ENCODE results near the gene TMEM107.

TMEM107 gene

GRCh38 chr17:8137645-8138373 is 38.4 kb downstream of the TMEM107 start:
- H3K9me3 Mint-ChIP-seq: no peaks in the 10 kb centered on the region
- peaks cover 21% of the 10 kb centered on the region for H3K36me3 Mint-ChIP-seq (ENCODE audit: insufficient read depth)
- no peak for DNase-seq

DNA sequence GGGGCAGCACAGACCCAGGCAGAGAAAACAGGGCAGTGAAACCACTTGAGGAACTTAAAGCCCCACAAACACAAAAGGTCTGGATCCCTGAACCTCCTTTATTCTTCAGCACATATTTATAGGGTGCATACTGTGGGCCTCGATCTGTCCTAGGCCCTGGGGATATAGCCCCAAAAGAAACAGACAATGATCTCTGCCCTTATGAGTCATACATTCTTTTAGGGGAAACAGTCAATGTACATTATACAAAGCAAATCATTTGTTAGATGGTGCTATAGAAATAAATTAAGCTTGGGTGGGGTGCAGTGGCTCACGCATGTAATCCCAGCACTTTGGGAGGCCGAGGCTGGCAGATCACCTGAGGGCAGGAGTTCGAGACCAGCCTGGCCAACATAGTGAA is 42.2 kb downstream of the TMEM107 start:
- no peak overlapping the region for H3K4me3 Mint-ChIP-seq
- no peak for ATAC-seq (replicated peaks)
- peaks cover 29% of the 10 kb centered on the region for H3K36me3 Mint-ChIP-seq (ENCODE audit: insufficient read depth)
- no peaks in the 10 kb centered on the region for H3K4me1 Mint-ChIP-seq (ENCODE audit: low read depth in 2 of 2)
- no peaks in the 10 kb centered on the region for H3K9me3 Mint-ChIP-seq
- H3K27ac Mint-ChIP-seq: no peak overlapping the region
- no peaks in the 10 kb centered on the region for H3K27me3 Mint-ChIP-seq
- no peak for DNase-seq

More at GRCh38 chr17:8137645-8138373, 38.4 kb downstream of the TMEM107 start:
- ATAC-seq (replicated peaks): no peak
- Mint-ChIP-seq H3K4me1 (ENCODE audit: low read depth in 2 of 2) (peaks cover 0 to 2% of the 10 kb centered on the region in 2 donors), H3K27me3 (no peaks in the 10 kb centered on the region), H3K27ac (no peak overlapping the region), H3K4me3 (no peak overlapping the region)

- H3K27ac Mint-ChIP-seq: no peak overlapping the region
- no peaks in the 10 kb centered on the region for H3K27me3 Mint-ChIP-seq
- DNase-seq (no peak), ATAC-seq (replicated peaks) (no peak)
- peaks cover 29% of the 10 kb centered on the region for H3K36me3 Mint-ChIP-seq (ENCODE audit: insufficient read depth)
- H3K9me3 Mint-ChIP-seq: no peaks in the 10 kb centered on the region
- H3K4me3 Mint-ChIP-seq: no peak overlapping the region
- H3K4me1 Mint-ChIP-seq (ENCODE audit: low read depth in 2 of 2): no peaks in the 10 kb centered on the region
Observed at GRCh38 chr17:8133399-8133798, 42.8 kb downstream of the TMEM107 start.

GRCh38 chr17:8131844-8132441 is 44.2 kb downstream of the TMEM107 start:
- ATAC-seq (replicated peaks): no peak
- H3K4me3 Mint-ChIP-seq: no peak overlapping the region
- peaks cover 30% of the 10 kb centered on the region for H3K36me3 Mint-ChIP-seq (ENCODE audit: insufficient read depth)
- peaks cover 4% of the 10 kb centered on the region in 2 donors for H3K4me1 Mint-ChIP-seq (ENCODE audit: low read depth in 2 of 2)
- no peak overlapping the region for H3K27ac Mint-ChIP-seq
- peaks cover 0 to 7% of the 10 kb centered on the region in 2 donors for H3K27me3 Mint-ChIP-seq
- H3K9me3 Mint-ChIP-seq: no peaks in the 10 kb centered on the region
- DNase-seq: no peak

GRCh38 chr17:8128125-8128784 is 47.9 kb downstream of the TMEM107 start:
- Mint-ChIP-seq H3K4me1 (ENCODE audit: low read depth in 2 of 2) (peaks cover 34 to 37% of the 10 kb centered on the region in 2 donors), H3K9me3 (peaks cover 0 to 2% of the 10 kb centered on the region in 2 donors), H3K27ac (no peak overlapping the region), H3K4me3 (peak overlapping the region in 1 of 2 donors; percentile 14), H3K36me3 (ENCODE audit: insufficient read depth) (peaks cover 45% of the 10 kb centered on the region), H3K27me3 (peaks cover 7 to 35% of the 10 kb centered on the region in 2 donors)
- ATAC-seq (replicated peaks) (no peak), DNase-seq (no peak)

GRCh38 chr17:8126491-8127066 is 49.6 kb downstream of the TMEM107 start:
- Mint-ChIP-seq H3K27me3 (peaks cover 12 to 45% of the 10 kb centered on the region in 2 donors), H3K4me3 (peak overlapping the region; percentile 91 to 92)
- DNase-seq: peak in 1 of 3 experiments; percentile 30

DNA sequence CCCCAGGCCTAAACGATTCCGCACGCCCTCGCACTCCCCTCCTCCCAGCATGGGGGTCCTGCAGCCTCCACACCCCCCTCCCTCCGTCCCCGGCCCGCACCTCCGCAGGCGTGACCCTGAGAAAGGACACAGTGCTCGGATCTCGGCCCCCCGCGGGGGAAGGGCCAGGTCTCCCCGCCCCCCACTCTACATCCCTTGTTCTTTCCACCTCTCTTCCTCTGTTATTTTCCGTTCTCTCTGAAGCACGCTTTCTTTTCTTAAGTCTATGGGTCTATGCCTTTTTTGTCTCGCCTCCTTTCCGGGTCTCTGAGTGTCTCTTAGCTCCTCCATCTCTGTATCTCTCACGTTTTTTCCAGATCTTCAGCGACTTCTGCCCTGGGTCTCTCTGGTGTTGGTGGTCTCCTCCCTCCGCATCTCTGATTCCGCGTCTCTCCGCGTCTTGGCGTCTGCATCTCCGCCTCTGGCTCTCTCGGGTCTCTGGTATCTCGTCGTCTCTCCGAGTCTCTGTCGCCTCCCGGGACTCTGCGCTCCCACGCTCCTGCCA is 50.2 kb downstream of the TMEM107 start:
- peaks cover 0 to 2% of the 10 kb centered on the region in 2 donors for H3K9me3 Mint-ChIP-seq
- DNase-seq (peak in 1 of 3 experiments; percentile 23), ATAC-seq (replicated peaks) (peak; percentile 2)
- peak overlapping the region; percentile 91 to 92 for H3K4me3 Mint-ChIP-seq
- peaks cover 12 to 49% of the 10 kb centered on the region in 2 donors for H3K27me3 Mint-ChIP-seq
- H3K36me3 Mint-ChIP-seq (ENCODE audit: insufficient read depth): peaks cover 39% of the 10 kb centered on the region
- H3K27ac Mint-ChIP-seq: peak overlapping the region; percentile 99 to 100
- H3K4me1 Mint-ChIP-seq (ENCODE audit: low read depth in 2 of 2): peaks cover 44 to 48% of the 10 kb centered on the region in 2 donors

More at GRCh38 chr17:8126491-8127066, 49.6 kb downstream of the TMEM107 start:
- Mint-ChIP-seq H3K27ac (peak overlapping the region; percentile 99 to 100), H3K4me1 (ENCODE audit: low read depth in 2 of 2) (peaks cover 42 to 46% of the 10 kb centered on the region in 2 donors), H3K36me3 (ENCODE audit: insufficient read depth) (peaks cover 36% of the 10 kb centered on the region), H3K9me3 (peaks cover 0 to 2% of the 10 kb centered on the region in 2 donors)
- ATAC-seq (replicated peaks): peak; percentile 42

DNA sequence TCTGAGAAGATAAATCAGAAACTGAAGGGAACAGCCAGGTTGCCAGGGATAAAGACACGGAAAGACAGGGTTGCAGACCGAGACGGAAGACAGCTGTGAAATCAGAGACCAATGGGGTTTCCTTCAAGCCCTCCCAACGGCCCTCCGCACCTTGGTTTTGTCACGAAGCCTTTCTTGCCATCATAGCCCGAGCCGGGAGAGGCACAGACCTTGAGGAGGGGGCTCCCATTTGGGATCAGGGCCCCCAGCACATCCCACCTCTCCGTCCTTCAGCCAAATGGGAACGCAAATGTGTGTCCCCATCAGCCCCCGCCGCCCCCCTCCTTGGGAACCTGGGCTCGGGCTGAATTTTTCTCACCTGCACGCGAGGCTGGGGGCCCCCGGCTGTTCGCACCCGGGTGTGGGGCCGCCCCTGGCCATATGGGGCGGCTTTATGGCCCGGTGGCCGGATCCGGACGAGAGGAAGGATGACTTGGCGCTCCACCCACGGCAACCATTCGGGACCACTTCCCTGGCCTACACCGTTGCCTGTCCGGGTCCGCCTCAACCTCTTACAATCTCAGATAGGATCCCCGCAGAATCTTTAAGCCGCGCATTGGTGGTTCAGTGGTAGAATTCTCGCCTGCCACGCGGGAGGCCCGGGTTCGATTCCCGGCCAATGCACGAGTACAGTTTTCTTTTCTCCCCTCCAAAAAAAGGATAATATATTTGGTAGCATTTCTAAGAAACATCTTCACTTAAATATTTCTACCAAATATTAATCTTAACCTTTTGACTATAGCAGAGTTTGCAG is 50.8 kb downstream of the TMEM107 start:
- Mint-ChIP-seq H3K36me3 (ENCODE audit: insufficient read depth) (peaks cover 46% of the 10 kb centered on the region), H3K27ac (peak overlapping the region; percentile 99 to 100), H3K4me1 (ENCODE audit: low read depth in 2 of 2) (peaks cover 50 to 54% of the 10 kb centered on the region in 2 donors), H3K27me3 (peaks cover 12 to 56% of the 10 kb centered on the region in 2 donors), H3K9me3 (peaks cover 0 to 2% of the 10 kb centered on the region in 2 donors), H3K4me3 (peak overlapping the region; percentile 91 to 92)
- ATAC-seq (replicated peaks) (peak; percentile 49), DNase-seq (peak; percentile 89 to 96 (median 91))

DNA sequence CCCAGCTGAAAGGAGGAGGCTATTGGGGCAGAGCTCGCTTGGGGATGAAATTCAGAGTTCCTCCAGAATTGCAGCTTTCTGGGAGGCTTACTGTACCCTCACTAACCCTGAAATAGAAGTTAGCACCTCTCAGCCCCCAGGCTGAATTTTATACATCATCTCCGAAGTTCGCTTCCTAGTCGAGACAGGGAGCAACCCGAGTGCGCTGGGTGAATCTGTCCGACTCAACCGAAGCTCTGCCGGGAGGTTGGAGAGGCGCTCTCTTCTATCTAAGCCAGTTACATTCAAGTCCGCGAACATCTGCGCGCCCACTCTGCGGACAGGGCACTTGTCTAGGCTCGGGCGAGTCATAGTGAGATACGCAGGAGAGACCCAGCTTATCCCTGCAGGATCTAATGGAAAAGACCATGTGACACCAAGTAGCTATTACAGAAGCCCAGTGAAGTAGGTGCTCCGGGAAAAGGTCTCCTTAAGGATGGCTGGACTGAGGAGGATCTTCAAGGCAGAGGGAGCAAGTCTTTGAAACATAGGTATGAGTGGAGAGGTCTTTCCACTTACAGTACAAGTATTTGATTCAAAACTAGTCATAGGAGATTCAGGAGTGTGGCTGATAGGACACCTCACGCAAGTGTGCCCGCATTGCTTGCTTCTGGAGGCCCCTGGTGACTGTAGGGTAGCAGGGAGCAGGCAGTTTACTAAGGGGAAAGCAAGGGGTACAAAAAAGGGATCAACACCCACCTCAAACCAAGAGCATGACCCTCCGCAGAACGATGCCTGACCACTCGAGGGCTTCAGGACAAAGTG is 51.6 kb downstream of the TMEM107 start:
- H3K27me3 Mint-ChIP-seq: peaks cover 12 to 61% of the 10 kb centered on the region in 2 donors
- peak overlapping the region; percentile 99 to 100 for H3K27ac Mint-ChIP-seq
- no peak for ATAC-seq (replicated peaks)
- peak overlapping the region; percentile 91 to 92 for H3K4me3 Mint-ChIP-seq
- H3K9me3 Mint-ChIP-seq: peaks cover 2 to 4% of the 10 kb centered on the region in 2 donors
- DNase-seq: peak in 1 of 3 experiments; percentile 15
- H3K36me3 Mint-ChIP-seq (ENCODE audit: insufficient read depth): peaks cover 54% of the 10 kb centered on the region
- peaks cover 58 to 62% of the 10 kb centered on the region in 2 donors for H3K4me1 Mint-ChIP-seq (ENCODE audit: low read depth in 2 of 2)

DNA sequence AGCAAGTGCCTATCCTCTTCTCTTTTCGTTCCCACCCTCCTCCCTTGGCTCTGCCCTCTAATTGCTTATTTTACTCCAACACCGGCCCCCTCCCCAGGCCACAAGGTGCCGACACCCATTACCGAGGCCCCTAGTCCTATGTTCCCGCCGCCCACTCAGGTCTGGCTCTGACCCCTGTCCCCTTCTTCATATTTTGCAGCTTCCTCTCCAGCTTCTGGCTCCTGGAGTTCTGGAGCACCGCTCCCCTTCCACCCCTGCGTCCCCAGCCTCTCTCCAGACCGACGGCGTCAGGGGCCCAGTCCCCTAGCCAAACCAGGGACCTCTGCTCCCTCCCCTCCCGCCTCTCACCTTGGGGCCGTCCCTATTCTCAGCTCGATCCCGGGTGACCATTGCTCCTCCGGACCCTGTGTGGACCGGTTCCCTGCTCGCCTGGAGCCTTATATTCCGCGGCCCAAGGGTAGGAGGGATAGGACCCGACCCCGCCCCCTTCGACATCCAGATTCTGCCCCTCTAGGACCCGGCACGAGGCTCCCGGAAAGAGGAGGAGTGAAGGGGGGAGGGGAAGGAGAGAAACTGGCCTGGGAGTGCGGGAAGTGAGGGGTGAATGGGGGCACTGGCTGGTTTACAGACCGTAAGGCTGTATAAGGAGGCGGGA is 52.4 kb downstream of the TMEM107 start, which contains the start of gene HES7:
Gene HES7 (minus strand): TSS at position 412 of the 655 bp plus-strand sequence. CDS start 22 bp downstream, at position 390.
- Mint-ChIP-seq H3K36me3 (ENCODE audit: insufficient read depth) (peaks cover 61% of the 10 kb centered on the region), H3K27me3 (peaks cover 15 to 69% of the 10 kb centered on the region in 2 donors), H3K9me3 (peaks cover 5% of the 10 kb centered on the region in 2 donors), H3K4me1 (ENCODE audit: low read depth in 2 of 2) (peaks cover 62 to 68% of the 10 kb centered on the region in 2 donors), H3K27ac (peak within 1 kb of the TSS; percentile 99 to 100), H3K4me3 (peak within 1 kb of the TSS; percentile 91 to 92)
- DNase-seq: no peak
- ATAC-seq (replicated peaks): no peak

DNA sequence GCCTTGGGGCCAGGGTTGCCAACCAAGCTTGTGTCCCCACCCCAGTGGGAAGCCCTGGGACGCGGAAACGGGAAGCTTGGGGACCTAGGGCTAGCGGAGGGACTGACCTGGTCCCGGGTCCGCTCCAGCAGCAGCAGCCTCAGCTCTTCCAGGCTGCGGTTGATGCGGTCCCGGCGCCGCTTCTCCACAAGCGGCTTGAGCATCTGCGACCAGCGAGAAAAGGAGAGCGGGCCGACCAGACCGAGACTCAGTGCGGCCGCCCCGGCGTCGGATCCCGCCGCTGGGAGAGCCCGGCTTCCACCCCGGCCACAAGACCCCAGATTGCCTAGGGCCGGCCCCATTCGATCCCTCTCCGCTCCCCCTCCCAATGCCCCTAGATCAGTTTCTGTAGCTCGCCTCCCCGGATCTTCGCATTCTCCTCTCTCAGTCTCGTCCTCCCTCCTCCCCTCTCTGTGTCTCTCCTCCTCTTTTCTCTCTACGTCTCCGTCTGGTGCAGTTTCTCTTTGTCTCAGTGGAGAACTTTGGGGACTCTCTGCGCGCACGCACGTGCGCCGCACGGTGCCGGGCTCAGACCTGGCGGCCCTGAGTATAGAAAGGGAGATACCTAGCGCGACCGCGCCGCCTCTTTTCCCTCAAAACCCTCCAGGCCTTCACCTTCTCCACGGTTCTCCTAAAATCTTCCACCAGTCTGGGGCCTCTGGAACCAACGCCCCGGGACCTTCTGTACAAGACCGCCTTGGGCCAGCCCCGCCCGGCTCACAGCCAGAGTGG is 53.1 kb downstream of the TMEM107 start:
- Mint-ChIP-seq H3K9me3 (peaks cover 5% of the 10 kb centered on the region in 2 donors), H3K4me3 (peak overlapping the region; percentile 91 to 92), H3K36me3 (ENCODE audit: insufficient read depth) (peaks cover 68% of the 10 kb centered on the region), H3K4me1 (ENCODE audit: low read depth in 2 of 2) (peaks cover 69 to 75% of the 10 kb centered on the region in 2 donors), H3K27ac (peak overlapping the region; percentile 99 to 100), H3K27me3 (peaks cover 19 to 76% of the 10 kb centered on the region in 2 donors)
- ATAC-seq (replicated peaks): no peak
- peak in 1 of 3 experiments; percentile 36 for DNase-seq
